PC-3 (cell line): ENCODE data around the gene SHISA6. TPM values are rescaled to one million over a fixed set of nuclear protein-coding genes. Genes with fewer than 3 reads are reported as not detected.

ENCODE experiments used
- ATAC-seq: fragments of 200-7000 bp; cut with Tn5 transposase; 2 replicates; pipeline ENCODE4 v1.9.1; 2020; ENCODE audit warnings: mild to moderate bottlenecking, moderate library complexity
- BruUV-seq: library from RNA; stranded (reverse); fragments of 400-500 nt; replicated peaks from 2 replicates; lab custom pipeline; 2021; lab: Mats Ljungman, UMichigan
- CTCF ChIA-PET: fragments of 300-600 bp; sonication (Branson Sonifier 250); formaldehyde crosslinking; loops from one replicate; lab custom pipeline; 2022; ENCODE audit warnings: antibody characterized with exemption; lab: Charles Lee
- POLR2A ChIA-PET: fragments of 300-600 bp; sonication (Branson Sonifier 250); formaldehyde crosslinking; loops from one replicate; lab custom pipeline; 2022; ENCODE audit warnings: antibody characterized with exemption; ENCODE audit not compliant: unreplicated experiment; lab: Charles Lee
- DNase-seq: peaks from one replicate; pipeline ENCODE4 v3.0.0-alpha.2; 2015
- H2AFZ ChIP-seq: fragments of 300-600 bp; sonication (generic); 2 replicates; pipeline ENCODE4 v1.6.0; 2016; ENCODE audit warnings: antibody characterized with exemption, low read length
- H3F3A ChIP-seq: fragments of 300-600 bp; sonication (generic); one replicate; pipeline ENCODE4 v1.6.0; 2017; ENCODE audit warnings: antibody characterized with exemption, low read length, control low read depth, mild to moderate bottlenecking; ENCODE audit not compliant: unreplicated experiment
- H3K27ac ChIP-seq: fragments of 300-600 bp; sonication (generic); 2 replicates; pipeline ENCODE4 v1.5.1; 2016; ENCODE audit warnings: mild to moderate bottlenecking, low read length
- H3K27me3 ChIP-seq: fragments of 300-600 bp; sonication (generic); 2 replicates; pipeline ENCODE4 v1.6.1; 2016; ENCODE audit warnings: low read length, mixed read lengths
- H3K36me3 ChIP-seq: fragments of 300-600 bp; sonication (generic); 2 replicates; pipeline ENCODE4 v1.6.1; 2016; ENCODE audit warnings: low read depth, mixed run types, low read length, mixed read lengths
- H3K4me1 ChIP-seq: fragments of 300-600 bp; sonication (generic); 2 replicates; pipeline ENCODE4 v1.5.1; 2016; ENCODE audit warnings: low read length; ENCODE audit not compliant: insufficient read depth
- H3K4me2 ChIP-seq: fragments of 300-600 bp; sonication (generic); 2 replicates; pipeline ENCODE4 v1.6.0; 2016; ENCODE audit warnings: low read length
- H3K4me3 ChIP-seq: fragments of 300-600 bp; sonication (generic); 2 replicates; pipeline ENCODE4 v1.5.1; 2016; ENCODE audit warnings: mild to moderate bottlenecking, low read length, mixed read lengths
- H3K79me2 ChIP-seq: fragments of 300-600 bp; sonication (generic); 2 replicates; pipeline ENCODE4 v1.6.1; 2017; ENCODE audit warnings: low read length, mixed read lengths
- H3K9ac ChIP-seq: fragments of 300-600 bp; sonication (generic); 2 replicates; pipeline ENCODE4 v1.6.0; 2016; ENCODE audit warnings: mild to moderate bottlenecking, low read length
- H3K9me2 ChIP-seq: fragments of 300-600 bp; sonication (generic); replicated peaks from 2 replicates; pipeline ENCODE4 v1.6.1; 2016; ENCODE audit warnings: mixed run types, low read length, mixed read lengths
- H3K9me3 ChIP-seq: fragments of 300-600 bp; sonication (generic); 2 replicates; pipeline ENCODE4 v1.6.1; 2016; ENCODE audit warnings: low read length, mixed read lengths
- H4K20me1 ChIP-seq: fragments of 300-600 bp; sonication (generic); 2 replicates; pipeline ENCODE4 v1.6.1; 2016; ENCODE audit warnings: low read length, mixed read lengths
- EZH2 ChIP-seq: fragments of 300-600 bp; sonication (generic); IDR thresholded peaks from one replicate; pipeline ENCODE4 v1.6.1; 2017; ENCODE audit warnings: antibody characterized with exemption, mild to moderate bottlenecking, low read length; ENCODE audit not compliant: unreplicated experiment
- EZH2phosphoT487 ChIP-seq: fragments of 300-600 bp; sonication (generic); IDR thresholded peaks from 2 replicates; pipeline ENCODE4 v1.6.1; 2018; ENCODE audit warnings: mild to moderate bottlenecking, antibody characterized with exemption, low read length, borderline replicate concordance
- intact Hi-C: fragments of 100-400 bp; cut with micrococcal nuclease; formaldehyde crosslinking; loops from 2 replicates; pipeline ENCODE4 v1.9.0; 2023
- total RNA-seq: library from RNA; depleted of rRNA; stranded (reverse); fragments of >200 nt; gene quantifications from 2 replicates; pipeline ENCODE4 v1.2.3, GENCODE V29; 2014
- TF ChIP-seq, protein P1 (sequence below): fragments of 300-600 bp; sonication (generic); conservative IDR thresholded peaks from 2 replicates; pipeline ENCODE4 v1.5.1; 2017; ENCODE audit warnings: antibody characterized with exemption, low read depth, mild to moderate bottlenecking, low read length

The SHISA6 gene
- total RNA-seq, 1 experiment from 2014 or later: not detected

DNA sequence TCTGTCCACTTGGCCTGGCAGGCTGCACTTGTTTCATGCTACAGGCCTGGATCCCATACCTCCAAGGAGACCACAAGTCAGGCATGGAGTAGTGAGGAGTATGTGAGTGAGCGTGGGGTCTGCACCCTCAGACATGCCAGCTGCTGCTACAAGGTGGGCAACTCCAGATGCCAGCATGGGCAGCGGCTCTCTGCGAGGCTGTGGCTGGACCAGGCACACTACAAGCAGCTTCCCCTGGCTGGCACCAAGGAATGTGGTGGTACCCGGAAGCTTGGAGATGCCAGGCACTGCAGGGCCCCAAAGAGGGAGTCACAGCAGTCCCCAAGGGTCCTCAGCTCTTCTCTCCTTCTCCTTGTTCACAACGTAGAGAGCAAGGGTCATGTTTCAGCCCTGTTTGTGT lies 341.2 kb downstream of the SHISA6 start:
- intact Hi-C loops: no loop called here
- no TSS peak for BruUV-seq
- ChIA-PET POLR2A (no interaction called here), CTCF (no interaction called here)
- H3F3A ChIP-seq: no peaks in the 10 kb centered on the region
- TF ChIP-seq EZH2: no peak
- no peak for TF ChIP-seq EZH2phosphoT487
- TF ChIP-seq, protein P1, sequence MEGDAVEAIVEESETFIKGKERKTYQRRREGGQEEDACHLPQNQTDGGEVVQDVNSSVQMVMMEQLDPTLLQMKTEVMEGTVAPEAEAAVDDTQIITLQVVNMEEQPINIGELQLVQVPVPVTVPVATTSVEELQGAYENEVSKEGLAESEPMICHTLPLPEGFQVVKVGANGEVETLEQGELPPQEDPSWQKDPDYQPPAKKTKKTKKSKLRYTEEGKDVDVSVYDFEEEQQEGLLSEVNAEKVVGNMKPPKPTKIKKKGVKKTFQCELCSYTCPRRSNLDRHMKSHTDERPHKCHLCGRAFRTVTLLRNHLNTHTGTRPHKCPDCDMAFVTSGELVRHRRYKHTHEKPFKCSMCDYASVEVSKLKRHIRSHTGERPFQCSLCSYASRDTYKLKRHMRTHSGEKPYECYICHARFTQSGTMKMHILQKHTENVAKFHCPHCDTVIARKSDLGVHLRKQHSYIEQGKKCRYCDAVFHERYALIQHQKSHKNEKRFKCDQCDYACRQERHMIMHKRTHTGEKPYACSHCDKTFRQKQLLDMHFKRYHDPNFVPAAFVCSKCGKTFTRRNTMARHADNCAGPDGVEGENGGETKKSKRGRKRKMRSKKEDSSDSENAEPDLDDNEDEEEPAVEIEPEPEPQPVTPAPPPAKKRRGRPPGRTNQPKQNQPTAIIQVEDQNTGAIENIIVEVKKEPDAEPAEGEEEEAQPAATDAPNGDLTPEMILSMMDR: no peak
- no peaks in the 10 kb centered on the region for H3K36me3 ChIP-seq
- H2AFZ ChIP-seq: no peak overlapping the region
- no peak overlapping the region for H3K4me2 ChIP-seq
- no peaks in the 10 kb centered on the region for H3K9me2 ChIP-seq
- H3K27ac ChIP-seq: no peak overlapping the region
- no peaks in the 10 kb centered on the region for H4K20me1 ChIP-seq
- H3K9ac ChIP-seq: no peak overlapping the region
- H3K4me3 ChIP-seq: no peak overlapping the region
- H3K9me3 ChIP-seq: no peaks in the 10 kb centered on the region
- no peak for ATAC-seq
- H3K27me3 ChIP-seq: no peaks in the 10 kb centered on the region
- DNase-seq: no peak
- no peaks in the 10 kb centered on the region for H3K79me2 ChIP-seq
- no peaks in the 10 kb centered on the region for H3K4me1 ChIP-seq

DNA sequence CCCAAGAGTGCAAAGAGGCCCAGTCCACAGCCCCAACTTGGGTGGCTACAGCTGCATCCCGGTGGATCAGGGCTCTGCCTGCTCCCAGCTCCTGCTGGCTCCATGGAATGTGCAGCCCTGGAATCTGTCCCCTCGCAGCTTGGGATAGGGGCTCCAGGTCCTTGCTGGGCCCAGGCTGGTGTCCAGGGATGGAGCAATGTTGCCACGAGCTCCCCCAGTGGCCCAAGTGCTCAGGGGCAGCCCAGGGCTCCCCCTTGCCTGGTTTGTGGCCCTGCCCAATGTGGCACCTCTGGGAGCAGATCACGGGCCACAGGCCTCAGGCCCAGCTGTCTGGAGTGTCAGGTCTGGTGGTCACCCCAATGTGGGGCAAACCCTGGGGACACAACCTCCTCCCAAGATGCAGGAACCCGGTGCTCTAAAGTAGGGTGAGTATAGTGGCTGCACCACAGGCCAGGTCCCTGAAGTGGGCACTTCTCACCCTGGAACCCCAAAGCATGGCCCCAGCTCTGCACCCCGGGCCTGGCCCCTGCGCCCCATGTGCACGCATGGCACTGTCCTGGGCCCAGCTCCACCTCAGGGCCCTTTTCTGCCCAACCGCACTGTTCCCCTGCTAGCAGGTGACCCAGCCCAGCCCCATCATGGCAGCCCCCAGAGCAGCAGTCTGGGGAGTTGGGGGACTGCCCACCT lies 342.4 kb downstream of the SHISA6 start:
- no peak for TF ChIP-seq EZH2
- no peak for TF ChIP-seq EZH2phosphoT487
- TF ChIP-seq, protein P1: no peak
- Histone ChIP-seq H3K9ac (no peak overlapping the region), H3K36me3 (no peaks in the 10 kb centered on the region), H3K79me2 (no peaks in the 10 kb centered on the region), H3K27me3 (no peaks in the 10 kb centered on the region), H3K4me1 (no peaks in the 10 kb centered on the region), H3K9me3 (no peaks in the 10 kb centered on the region), H3K4me3 (no peak overlapping the region), H3F3A (no peaks in the 10 kb centered on the region), H4K20me1 (no peaks in the 10 kb centered on the region), H2AFZ (no peak overlapping the region), H3K9me2 (no peaks in the 10 kb centered on the region), H3K4me2 (no peak overlapping the region), H3K27ac (no peak overlapping the region)
- CTCF ChIA-PET: no interaction called here
- POLR2A ChIA-PET: no interaction called here
- intact Hi-C loops: no loop called here
- no peak for DNase-seq
- no TSS peak for BruUV-seq
- ATAC-seq: no peak

DNA sequence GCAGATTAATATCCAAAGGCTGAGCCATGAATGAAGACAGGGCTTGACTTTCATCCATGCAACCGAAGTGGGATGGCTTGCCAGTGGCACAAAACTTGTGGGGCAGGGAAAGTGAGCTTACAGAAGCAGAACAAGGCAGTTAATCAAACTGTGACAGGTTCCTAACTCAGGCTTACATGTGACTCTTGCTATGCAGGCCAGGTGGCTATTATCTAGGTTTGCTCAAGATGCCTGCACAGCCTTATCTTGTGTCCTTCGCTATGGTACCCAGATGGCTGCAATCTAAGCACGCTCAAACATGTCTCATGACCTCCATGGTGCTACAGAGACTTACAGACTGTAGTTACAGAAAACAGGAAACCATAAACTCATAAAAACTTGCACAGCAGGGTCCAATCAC lies 348.7 kb downstream of the SHISA6 start:
- TF ChIP-seq EZH2phosphoT487 (no peak), EZH2 (no peak)
- TF ChIP-seq, protein P1: no peak
- ATAC-seq (no peak), DNase-seq (no peak)
- Histone ChIP-seq H3F3A (no peaks in the 10 kb centered on the region), H3K79me2 (no peaks in the 10 kb centered on the region), H3K9me3 (no peaks in the 10 kb centered on the region), H4K20me1 (no peaks in the 10 kb centered on the region), H3K36me3 (no peaks in the 10 kb centered on the region), H3K4me1 (no peaks in the 10 kb centered on the region), H3K27me3 (no peaks in the 10 kb centered on the region), H3K27ac (no peak overlapping the region), H3K9me2 (no peaks in the 10 kb centered on the region), H2AFZ (no peak overlapping the region), H3K9ac (no peak overlapping the region), H3K4me2 (no peak overlapping the region), H3K4me3 (no peak overlapping the region)
- CTCF ChIA-PET: no interaction called here
- POLR2A ChIA-PET: no interaction called here
- intact Hi-C loops: no loop called here
- BruUV-seq: no TSS peak
